Endothelial cell of hepatic sinusoid (primary cell): ENCODE results near the gene BORA.
"Not testable (repeated sequence)": the region's sequence is repeated elsewhere in the genome, so short reads cannot be mapped to it uniquely, and the experiment has no call there.

Experiments
- in situ Hi-C: cut with HindIII; loops from 2 replicates; pipeline ENCODE4 v1.10.0; 2017; ENCODE audit warnings: low sequenced_read_pairs

Gene BORA

DNA sequence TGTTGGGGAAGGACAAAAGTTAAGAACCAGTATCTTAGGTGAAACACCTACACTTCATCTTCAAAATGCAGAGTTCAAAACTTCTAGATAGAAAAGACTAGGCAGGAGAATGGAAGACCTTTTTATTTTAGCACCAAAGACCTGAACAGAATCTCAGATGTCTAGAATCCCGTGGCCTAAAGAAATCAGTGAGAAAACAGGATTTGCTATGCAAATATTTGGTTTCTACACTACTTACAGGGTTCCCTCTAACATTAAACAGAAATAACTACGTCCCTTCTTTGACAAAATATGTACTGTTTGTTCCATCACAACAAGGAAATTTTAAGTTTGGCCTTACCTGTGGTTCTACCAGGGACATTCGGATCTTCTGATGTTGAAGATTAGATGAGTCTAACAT is 32.5 kb downstream of the BORA start:
- in situ Hi-C loops, result no loop called here

DNA sequence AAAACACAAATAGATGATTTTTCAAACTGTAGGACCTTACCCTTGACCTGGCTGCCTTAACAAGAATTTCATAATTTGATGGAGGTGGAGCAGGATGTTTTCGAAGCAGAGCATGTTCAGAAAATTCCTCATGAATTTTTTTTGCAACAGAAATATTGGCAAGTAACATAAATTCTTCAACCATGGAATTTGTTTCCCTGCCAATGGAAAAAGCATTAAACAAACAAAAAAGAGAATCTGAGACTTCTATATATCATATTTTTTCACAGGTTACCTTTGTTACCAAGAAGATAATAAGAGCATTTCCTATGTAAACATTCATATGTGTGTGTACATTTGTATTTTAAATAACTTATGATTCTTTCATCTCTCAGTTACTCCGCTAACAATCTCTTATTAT is 35.7 kb downstream of the BORA start:
- in situ Hi-C loops, result no loop called here

- in situ Hi-C loops, result no loop called here
Measured at GRCh38 chr13:72774019-72774418, 46.3 kb downstream of the BORA start.

DNA sequence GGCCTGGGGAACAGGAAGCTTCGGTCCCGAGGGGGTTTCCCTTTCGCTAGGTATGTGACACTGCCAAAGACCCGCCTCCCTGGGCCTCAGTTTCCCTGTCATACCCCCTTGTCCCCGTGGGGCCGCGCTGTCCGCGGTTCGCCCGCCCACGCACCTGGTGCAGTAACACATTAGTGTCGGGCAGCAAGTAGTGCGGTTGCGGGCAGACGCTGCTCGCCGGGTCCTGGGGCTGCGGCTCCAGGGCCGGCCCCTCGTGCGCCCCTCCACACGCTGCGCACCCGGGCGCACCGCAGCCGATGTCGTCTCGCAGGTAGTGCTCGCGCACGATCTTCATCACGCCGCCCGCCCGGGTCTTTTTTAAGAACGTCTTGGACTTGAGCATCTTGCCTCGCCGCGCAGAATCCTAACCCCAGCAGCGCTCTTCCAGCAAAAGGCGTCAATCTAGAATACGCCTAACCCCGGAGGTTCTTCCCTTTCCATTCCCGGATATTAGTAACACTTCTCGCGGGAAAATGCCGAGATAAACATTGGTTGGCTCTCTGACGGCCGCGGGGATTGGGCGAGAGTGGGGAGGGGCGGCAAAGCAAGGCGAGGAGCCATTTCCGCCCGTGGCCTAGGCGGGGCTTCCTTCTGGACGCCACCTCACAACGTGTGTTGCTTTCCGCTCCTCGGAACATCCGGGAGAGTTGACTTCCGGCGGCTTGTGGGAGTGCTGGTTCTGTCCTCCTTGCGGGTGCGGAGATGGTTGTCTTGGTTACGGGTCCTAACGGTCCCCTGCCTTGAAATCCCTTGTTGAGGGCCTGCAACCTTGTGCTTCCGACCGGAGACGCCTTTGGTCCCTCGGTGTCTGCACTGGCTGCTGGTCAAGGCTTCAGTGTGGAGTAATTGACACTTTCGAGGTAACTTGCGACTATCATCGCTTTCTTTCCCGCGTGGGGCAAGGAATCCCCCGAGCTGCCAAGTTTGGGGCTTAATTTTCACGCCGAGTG is 54.0 kb downstream of the BORA start, which contains the start of the genes DIS3 and PIBF1:
TSS of gene DIS3 (minus strand) at position 450 of the 989 bp plus-strand sequence. CDS start at position 382, 68 bp downstream.
TSS of gene PIBF1 (plus strand) at position 683 of the 989 bp plus-strand sequence. CDS start 1,337 bp downstream, outside the sequence.
- in situ Hi-C loops, result no loop called here

DNA sequence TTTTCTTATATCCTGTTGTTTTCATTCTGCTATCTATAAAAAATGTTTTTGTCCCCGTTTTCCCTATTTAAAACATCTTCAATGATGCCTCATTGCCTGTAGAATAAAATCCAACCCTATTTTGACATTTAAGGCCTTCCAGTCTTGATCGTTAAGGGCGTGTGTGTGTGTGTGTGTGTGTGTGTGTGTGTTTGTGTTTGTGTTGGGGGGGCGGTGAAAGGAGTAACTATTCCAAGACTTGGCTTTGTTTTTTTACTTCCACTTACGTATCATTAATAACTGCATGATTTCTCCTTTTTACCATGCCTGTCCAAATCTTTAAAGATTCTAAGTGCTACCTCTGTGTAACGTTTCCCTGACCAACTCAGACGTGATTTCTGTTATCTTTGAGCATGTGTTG is 55.0 kb downstream of the BORA start:
- in situ Hi-C loops, result no loop called here

DNA sequence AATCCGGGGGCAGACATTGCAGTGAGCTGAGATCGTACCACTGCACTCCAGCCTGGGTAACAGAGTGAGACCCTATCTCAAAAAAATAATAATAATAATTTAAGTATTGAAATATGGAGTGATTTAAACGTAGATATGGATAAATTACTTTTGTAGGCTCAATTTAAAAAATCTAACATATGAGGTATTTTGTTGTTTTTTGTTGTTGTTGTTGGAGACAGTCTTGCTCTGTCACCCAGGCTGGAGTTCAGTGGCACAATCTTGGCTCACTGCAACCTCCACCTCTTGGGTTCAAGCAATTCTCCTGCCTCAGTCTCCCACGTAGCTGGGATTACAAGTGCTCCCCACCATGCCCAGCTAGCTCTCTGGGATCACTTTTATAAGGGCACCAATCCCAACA is 57.0 kb downstream of the BORA start:
- in situ Hi-C loops, result not testable (repeated sequence)

GRCh38 chr13:72788831-72789230 is 61.1 kb downstream of the BORA start:
- in situ Hi-C loops, result no loop called here

GRCh38 chr13:72792640-72793039 is 64.9 kb downstream of the BORA start:
- in situ Hi-C loops, result no loop called here

GRCh38 chr13:72798817-72799216 is 71.1 kb downstream of the BORA start:
- in situ Hi-C loops, result no loop called here

DNA sequence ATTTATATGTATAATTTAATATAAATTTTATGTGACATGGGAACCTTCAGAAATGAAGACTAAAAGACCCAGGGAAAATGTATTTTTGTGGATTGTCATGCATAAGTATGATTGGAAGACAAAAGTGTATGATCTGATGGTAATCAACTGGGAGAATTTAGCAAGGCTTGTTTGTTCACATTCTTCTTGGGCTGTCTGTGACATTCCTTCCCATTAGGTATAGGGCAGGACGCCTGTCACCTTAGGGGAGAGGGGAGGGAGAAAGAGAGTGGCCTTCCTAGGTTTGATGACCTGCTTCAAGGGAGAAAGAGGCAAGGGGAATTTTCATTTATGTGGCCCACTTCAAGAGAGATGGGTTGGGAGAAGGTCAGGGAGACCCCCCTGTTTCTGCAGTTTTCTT is 76.6 kb downstream of the BORA start:
- in situ Hi-C loops, result no loop called here
